Measurements from ENCODE around the gene LCAT.
A peak's percentile ranks its signal among the peaks of the same experiment; 100 is the strongest.
"Not testable (repeated sequence)": the region's sequence is repeated elsewhere in the genome, so short reads cannot be mapped to it uniquely, and the experiment has no call there.

Gene LCAT

GRCh38 chr16:67946966-67947558, 3.1 kb upstream of the LCAT start:
- DNase-seq (ENCODE audit: low read depth in 2 of 2) = no peak

- DNase-seq (ENCODE audit: low read depth in 2 of 2) = no peak
These were observed 2.2 kb upstream of the LCAT start for GRCh38 chr16:67946128-67946569.

GRCh38 chr16:67945392-67945933, 1.5 kb upstream of the LCAT start:
- no peak for DNase-seq (ENCODE audit: low read depth in 2 of 2)

GRCh38 chr16:67944690-67945391, 921 bp upstream of the LCAT start:
- DNase-seq (ENCODE audit: low read depth in 2 of 2) = no peak

GRCh38 chr16:67943256-67943618, 683 bp downstream of the LCAT start:
- no peak for DNase-seq (ENCODE audit: low read depth in 2 of 2)

- DNase-seq (ENCODE audit: low read depth in 2 of 2) = no peak
These were observed 1.2 kb downstream of the LCAT start for GRCh38 chr16:67942510-67943255.

GRCh38 chr16:67942200-67942509, 1.8 kb downstream of the LCAT start:
- peak; percentile 23 to 24 for DNase-seq (ENCODE audit: low read depth in 2 of 2)

GRCh38 chr16:67941469-67942199, 2.3 kb downstream of the LCAT start:
- DNase-seq (ENCODE audit: low read depth in 2 of 2) = no peak

GRCh38 chr16:67940446-67941089, 3.4 kb downstream of the LCAT start:
- no peak for DNase-seq (ENCODE audit: low read depth in 2 of 2)

GRCh38 chr16:67939507-67940445, 4.1 kb downstream of the LCAT start:
- DNase-seq (ENCODE audit: low read depth in 2 of 2) = peak in 1 of 2 donors; percentile 33

GRCh38 chr16:67937713-67938112, 6.2 kb downstream of the LCAT start:
- DNase-seq (ENCODE audit: low read depth in 2 of 2) = not testable (repeated sequence)

- DNase-seq (ENCODE audit: low read depth in 2 of 2) = peak in 1 of 2 donors; percentile 54
These were observed 6.9 kb downstream of the LCAT start for GRCh38 chr16:67936880-67937605.

GRCh38 chr16:67936124-67936879, 7.6 kb downstream of the LCAT start, which contains the start of gene PSMB10:
PSMB10 (minus strand) TSS chr16:67936850; CDS start chr16:67936749, 101 bp downstream.
- peak in 1 of 2 donors; percentile 65 for DNase-seq (ENCODE audit: low read depth in 2 of 2)

GRCh38 chr16:67935402-67936123, 8.4 kb downstream of the LCAT start:
- DNase-seq (ENCODE audit: low read depth in 2 of 2) = peak; percentile 92 to 95

- DNase-seq (ENCODE audit: low read depth in 2 of 2) = no peak
These were observed 8.9 kb downstream of the LCAT start for GRCh38 chr16:67935101-67935401.

- DNase-seq (ENCODE audit: low read depth in 2 of 2) = no peak
These were observed 9.4 kb downstream of the LCAT start for GRCh38 chr16:67934306-67935100.

GRCh38 chr16:67933805-67934204, 10.1 kb downstream of the LCAT start:
- DNase-seq (ENCODE audit: low read depth in 2 of 2) = no peak

- DNase-seq (ENCODE audit: low read depth in 2 of 2) = no peak
These were observed 11.5 kb downstream of the LCAT start for GRCh38 chr16:67932462-67932840.

All from stimulated activated CD8-positive, alpha-beta memory T cell treated with anti-CD3 and anti-CD28 coated beads, Interleukin-2, amount 100 ng/mL, for 48 hours (primary cell).